Measurements from ENCODE around the gene TYSND1.

TYSND1 gene

GRCh38 chr10:70178139-70178725, 31.7 kb upstream of the TYSND1 start:
- no peak overlapping the region for H3K4me3 ChIP-seq (ENCODE audit: low read depth, low read length)
- no peak for DNase-seq
- no peak overlapping the region for H3K27ac ChIP-seq
- no peak for TF ChIP-seq CTCF (IDR thresholded peaks at IDR 0.05; ENCODE audit: low read depth, low read length, missing control alignments)
- in situ Hi-C loops (cut with HindIII; ENCODE audit: low pct_ligation_motif_present, low sequenced_read_pairs) = no loop called here
- no peaks in the 10 kb centered on the region for H3K36me3 ChIP-seq (replicated peaks)
- no peaks in the 10 kb centered on the region for H3K27me3 ChIP-seq (replicated peaks)

DNA sequence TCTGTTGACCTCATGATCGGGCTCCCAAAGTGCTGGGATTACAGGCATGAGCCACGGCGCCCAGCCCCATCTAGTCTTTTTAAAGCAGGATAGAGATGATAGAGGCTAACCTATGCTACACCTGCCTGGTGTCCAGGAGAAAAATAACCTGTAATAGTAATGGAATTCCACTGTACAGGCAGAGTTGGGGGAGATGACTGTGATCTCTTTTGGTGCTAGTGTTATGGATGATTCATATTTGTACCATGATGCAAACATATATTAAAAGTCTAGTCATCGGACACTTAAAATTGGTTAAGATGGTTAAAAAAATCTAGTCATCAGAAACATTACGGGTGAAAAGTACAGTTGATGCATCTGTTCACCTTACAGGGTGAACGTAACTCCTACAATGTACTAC, 29.9 kb upstream of the TYSND1 start:
- Histone ChIP-seq H3K27me3 (replicated peaks) (no peaks in the 10 kb centered on the region), H3K36me3 (replicated peaks) (no peaks in the 10 kb centered on the region), H3K4me3 (ENCODE audit: low read depth, low read length) (no peak overlapping the region), H3K27ac (no peak overlapping the region)
- in situ Hi-C loops (cut with HindIII; ENCODE audit: low pct_ligation_motif_present, low sequenced_read_pairs) = no loop called here
- DNase-seq = no peak
- TF ChIP-seq CTCF (IDR thresholded peaks at IDR 0.05; ENCODE audit: low read depth, low read length, missing control alignments) = no peak

DNA sequence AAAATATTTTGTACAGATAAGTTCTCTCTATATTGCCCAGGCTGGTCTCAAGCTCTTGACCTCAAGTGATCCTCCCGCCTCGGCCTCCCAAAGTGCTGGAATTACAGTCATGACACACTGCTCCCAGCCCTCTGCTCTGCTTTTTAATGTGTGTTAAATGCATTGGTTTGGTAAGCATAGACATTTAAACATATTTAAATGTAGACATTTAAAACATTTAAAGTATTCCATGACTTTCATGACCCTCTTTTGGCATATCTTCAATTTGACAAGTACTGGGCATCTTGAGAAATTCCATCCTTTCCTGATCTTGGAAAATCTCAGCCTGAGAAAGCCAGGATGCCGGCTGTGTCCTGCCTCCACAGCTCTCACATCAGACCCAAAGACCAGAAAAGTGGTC, 29.0 kb upstream of the TYSND1 start:
- H3K27me3 ChIP-seq (replicated peaks) = no peaks in the 10 kb centered on the region
- H3K27ac ChIP-seq = no peak overlapping the region
- DNase-seq = no peak
- H3K4me3 ChIP-seq (ENCODE audit: low read depth, low read length) = no peak overlapping the region
- no peaks in the 10 kb centered on the region for H3K36me3 ChIP-seq (replicated peaks)
- TF ChIP-seq CTCF (IDR thresholded peaks at IDR 0.05; ENCODE audit: low read depth, low read length, missing control alignments) = no peak
- in situ Hi-C loops (cut with HindIII; ENCODE audit: low pct_ligation_motif_present, low sequenced_read_pairs) = no loop called here

DNA sequence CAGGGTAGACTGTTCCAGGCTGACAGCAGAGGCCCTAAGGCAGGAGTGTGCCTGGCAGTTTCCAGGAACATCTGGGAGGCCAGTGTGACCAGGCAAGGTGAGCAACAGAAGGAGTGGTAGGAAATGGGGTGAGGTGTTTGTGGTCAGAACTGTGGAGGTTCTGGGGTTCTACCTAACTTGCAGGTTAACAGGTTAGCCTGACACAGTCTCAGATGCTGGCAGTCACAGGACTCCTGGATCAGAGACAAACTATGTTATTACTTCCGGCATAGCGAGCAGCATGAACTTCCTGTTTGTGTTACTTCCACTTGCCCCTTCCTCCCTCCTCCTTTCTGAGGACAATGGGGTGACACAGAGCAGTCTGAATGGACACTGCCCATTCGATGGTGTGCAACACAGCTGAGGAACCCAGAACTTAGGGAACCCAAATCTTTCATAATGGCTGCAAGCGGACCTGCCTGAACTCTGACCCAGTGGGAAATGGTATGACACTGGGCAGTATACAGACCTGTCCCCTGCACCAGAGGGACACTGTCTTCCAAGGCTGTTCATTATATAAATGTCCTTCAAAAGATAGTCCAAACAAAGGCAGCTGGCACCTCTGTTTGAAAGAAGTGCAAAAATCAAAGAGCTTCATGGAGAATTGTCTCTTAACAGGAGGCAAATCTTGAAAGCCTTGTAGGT, 27.7 kb upstream of the TYSND1 start:
- H3K27me3 ChIP-seq (replicated peaks) = no peaks in the 10 kb centered on the region
- H3K36me3 ChIP-seq (replicated peaks) = peaks cover 3% of the 10 kb centered on the region
- in situ Hi-C loops (cut with HindIII; ENCODE audit: low pct_ligation_motif_present, low sequenced_read_pairs) = no loop called here
- no peak overlapping the region for H3K4me3 ChIP-seq (ENCODE audit: low read depth, low read length)
- H3K27ac ChIP-seq = no peak overlapping the region
- TF ChIP-seq CTCF (IDR thresholded peaks at IDR 0.05; ENCODE audit: low read depth, low read length, missing control alignments) = no peak
- no peak for DNase-seq

GRCh38 chr10:70169649-70170364, 23.3 kb upstream of the TYSND1 start:
- Histone ChIP-seq H3K4me3 (ENCODE audit: low read depth, low read length) (peak overlapping the region; percentile 98), H3K27me3 (replicated peaks) (no peaks in the 10 kb centered on the region), H3K36me3 (replicated peaks) (peaks cover 19% of the 10 kb centered on the region), H3K27ac (peak overlapping the region; percentile 95)
- in situ Hi-C loops (cut with HindIII; ENCODE audit: low pct_ligation_motif_present, low sequenced_read_pairs) = no loop called here
- no peak for TF ChIP-seq CTCF (IDR thresholded peaks at IDR 0.05; ENCODE audit: low read depth, low read length, missing control alignments)
- no peak for DNase-seq
